Neural cell (in vitro differentiated cells): ENCODE measurements around the gene FZR1.

Experiments used
- CTCF ChIP-seq: fragments of 450-650 bp; IDR thresholded peaks from 2 replicates; pipeline ENCODE4 v1.5.1; 2014; ENCODE audit warnings: antibody characterized with exemption, mild to moderate bottlenecking, moderate library complexity; ENCODE audit not compliant: poor library complexity, severe bottlenecking
- EP300 ChIP-seq: fragments of 450-650 bp; conservative IDR thresholded peaks from 2 replicates; pipeline ENCODE4 v1.6.1; 2014; ENCODE audit warnings: antibody characterized with exemption, mild to moderate bottlenecking, moderate library complexity; ENCODE audit not compliant: poor library complexity, severe bottlenecking
- EZH2 ChIP-seq: fragments of 200-600, 300-800 bp; shearing (Covaris generic), sonication (generic); IDR thresholded peaks from 2 replicates; pipeline ENCODE4 v1.6.1; 2014; ENCODE audit warnings: antibody characterized with exemption, low read length, borderline replicate concordance, mild to moderate bottlenecking; ENCODE audit not compliant: insufficient read depth, poor library complexity, severe bottlenecking
- POLR2AphosphoS5 ChIP-seq: IDR thresholded peaks from 2 replicates; pipeline ENCODE4 v1.6.1; 2012
- RAD21 ChIP-seq: fragments of 450-650 bp; conservative IDR thresholded peaks from 2 replicates; pipeline ENCODE4 v1.6.1; 2014; ENCODE audit warnings: antibody characterized with exemption, mild to moderate bottlenecking, moderate library complexity
- TAF1 ChIP-seq: IDR thresholded peaks from 2 replicates; pipeline ENCODE4 v1.6.1; 2012; ENCODE audit warnings: low read depth

- TF ChIP-seq EP300 (no peak), CTCF (no peak), RAD21 (no peak), POLR2AphosphoS5 (no peak), TAF1 (no peak), EZH2 (no peak)
These were observed 32.3 kb downstream of the FZR1 start for GRCh38 chr19:3538258-3538929.
